Muscle layer of duodenum (tissue), 2 donors: ENCODE data around the gene CHMP3.
"Not testable (repeated sequence)": the region's sequence is repeated elsewhere in the genome, so short reads cannot be mapped to it uniquely, and the experiment has no call there.

ENCODE experiments used
- H3K27ac ChIP-seq: one replicate; pipeline ENCODE4 v1.7.0; 2013; ENCODE audit warnings: mild to moderate bottlenecking, low read length
- H3K27me3 ChIP-seq: one replicate; pipeline ENCODE4 v1.7.0; 2013; ENCODE audit warnings: low read depth, mild to moderate bottlenecking, control low read depth, low read length
- H3K36me3 ChIP-seq, 2 donors: one replicate each; pipeline ENCODE4 v1.7.0; 2013; ENCODE audit warnings: low read length in 2 of 2, control low read depth in 1 of 2, mild to moderate bottlenecking in 1 of 2; ENCODE audit not compliant: insufficient read depth in 2 of 2, control insufficient read depth in 1 of 2
- H3K4me1 ChIP-seq, 2 donors: one replicate each; pipeline ENCODE4 v1.7.0; 2013; ENCODE audit warnings: low read length in 2 of 2, mild to moderate bottlenecking in 2 of 2, control low read depth in 1 of 2, moderate library complexity in 1 of 2; ENCODE audit not compliant: insufficient read depth in 2 of 2, control insufficient read depth in 1 of 2
- H3K4me3 ChIP-seq, 2 donors: one replicate each; pipeline ENCODE4 v1.7.0; 2013; ENCODE audit warnings: low read length in 2 of 2, low read depth in 1 of 2, mild to moderate bottlenecking in 1 of 2
- H3K9me3 ChIP-seq, 2 donors: one replicate each; pipeline ENCODE4 v1.7.0; 2013; ENCODE audit warnings: low read length in 2 of 2, control low read depth in 1 of 2, mild to moderate bottlenecking in 1 of 2; ENCODE audit not compliant: control insufficient read depth in 1 of 2
- donor health status: healthy.

The CHMP3 gene

GRCh38 chr2:86499326-86499725, 63.9 kb downstream of the CHMP3 start:
- H3K4me3 ChIP-seq = no peak overlapping the region
- peaks cover 0 to 2% of the 10 kb centered on the region in 2 donors for H3K9me3 ChIP-seq
- no peaks in the 10 kb centered on the region for H3K4me1 ChIP-seq
- no peak overlapping the region for H3K27ac ChIP-seq
- no peaks in the 10 kb centered on the region for H3K27me3 ChIP-seq
- peaks cover 20 to 54% of the 10 kb centered on the region in 2 donors for H3K36me3 ChIP-seq

- peaks cover 20 to 55% of the 10 kb centered on the region in 2 donors for H3K36me3 ChIP-seq
- no peak overlapping the region for H3K27ac ChIP-seq
- H3K9me3 ChIP-seq = peaks cover 0 to 2% of the 10 kb centered on the region in 2 donors
- no peaks in the 10 kb centered on the region for H3K4me1 ChIP-seq
- H3K27me3 ChIP-seq = no peaks in the 10 kb centered on the region
- H3K4me3 ChIP-seq = no peak overlapping the region
Measured at GRCh38 chr2:86498468-86499260, 64.6 kb downstream of the CHMP3 start.

DNA sequence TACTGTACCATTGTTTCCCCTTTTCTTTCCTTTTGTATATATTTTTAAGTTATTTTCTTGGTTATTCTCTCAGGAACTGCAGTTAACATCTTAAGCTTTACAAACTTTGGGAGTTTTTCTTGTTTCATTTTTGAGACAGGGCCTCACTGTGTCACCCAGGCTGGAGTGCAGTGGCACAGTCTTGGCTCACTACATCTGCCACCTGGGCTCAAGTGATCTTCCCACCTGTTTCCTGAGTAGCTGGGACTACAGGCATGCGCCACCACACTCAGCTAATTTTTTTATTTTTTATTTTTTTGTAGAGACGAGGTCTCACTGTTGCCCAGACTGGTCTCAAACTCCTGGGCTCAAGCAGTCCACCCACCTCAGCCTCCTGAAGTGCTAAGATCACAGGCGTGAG, 66.9 kb downstream of the CHMP3 start:
- peaks cover 0 to 10% of the 10 kb centered on the region in 2 donors for H3K4me1 ChIP-seq
- not testable (repeated sequence) for H3K4me3 ChIP-seq, H3K27me3 ChIP-seq, H3K9me3 ChIP-seq, H3K27ac ChIP-seq
- H3K36me3 ChIP-seq = peaks cover 35 to 67% of the 10 kb centered on the region in 2 donors

DNA sequence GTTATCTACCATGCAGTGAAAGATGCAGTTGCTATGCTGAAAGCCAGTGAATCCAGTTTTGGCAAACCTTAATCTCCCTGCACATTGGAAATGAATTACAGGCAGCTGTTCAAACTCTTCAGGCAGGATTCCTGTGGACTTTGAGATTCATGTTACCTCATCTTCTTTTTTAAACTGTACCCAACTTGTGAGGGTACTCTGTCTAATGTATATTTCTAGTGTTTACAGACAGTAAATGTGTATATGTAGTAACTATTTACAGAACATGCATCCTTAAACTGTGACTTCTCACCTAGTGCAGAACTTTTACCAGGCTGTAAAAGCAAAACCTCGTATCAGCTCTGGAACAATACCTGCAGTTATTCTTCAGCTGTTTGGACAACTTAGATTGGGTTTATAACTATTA, 71.2 kb downstream of the CHMP3 start:
- Histone ChIP-seq H3K4me3 (no peak overlapping the region), H3K27ac (peak overlapping the region; percentile 4), H3K9me3 (no peaks in the 10 kb centered on the region), H3K27me3 (no peaks in the 10 kb centered on the region), H3K4me1 (peaks cover 0 to 18% of the 10 kb centered on the region in 2 donors), H3K36me3 (peaks cover 49 to 67% of the 10 kb centered on the region in 2 donors)

- peaks cover 0 to 18% of the 10 kb centered on the region in 2 donors for H3K4me1 ChIP-seq
- no peaks in the 10 kb centered on the region for H3K27me3 ChIP-seq
- no peak overlapping the region for H3K27ac ChIP-seq
- no peak overlapping the region for H3K4me3 ChIP-seq
- H3K36me3 ChIP-seq = peaks cover 59 to 76% of the 10 kb centered on the region in 2 donors
- no peaks in the 10 kb centered on the region for H3K9me3 ChIP-seq
Measured at GRCh38 chr2:86491088-86491487, 72.2 kb downstream of the CHMP3 start.

DNA sequence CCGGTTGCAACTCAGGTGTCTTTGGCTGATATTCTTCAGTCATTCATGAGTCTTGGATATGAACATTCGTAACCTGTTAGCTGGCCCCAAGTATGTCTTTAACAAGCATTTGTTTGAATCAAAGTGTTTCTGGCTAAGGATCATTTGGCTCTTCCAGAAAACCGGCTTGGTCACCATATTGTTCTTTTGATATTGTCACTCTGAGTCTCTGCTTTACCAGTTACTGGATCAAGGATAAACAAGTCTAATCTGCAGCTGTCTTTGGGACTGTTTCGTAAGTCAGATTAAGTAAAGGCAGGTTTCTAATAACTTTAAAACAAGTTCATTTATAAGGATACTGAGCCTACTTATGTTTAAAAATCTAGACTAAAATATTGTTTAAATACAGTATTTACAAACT, 73.0 kb downstream of the CHMP3 start:
- Histone ChIP-seq H3K36me3 (peaks cover 67 to 78% of the 10 kb centered on the region in 2 donors), H3K27me3 (no peaks in the 10 kb centered on the region), H3K9me3 (no peaks in the 10 kb centered on the region), H3K4me1 (peaks cover 0 to 18% of the 10 kb centered on the region in 2 donors), H3K27ac (no peak overlapping the region), H3K4me3 (no peak overlapping the region)

DNA sequence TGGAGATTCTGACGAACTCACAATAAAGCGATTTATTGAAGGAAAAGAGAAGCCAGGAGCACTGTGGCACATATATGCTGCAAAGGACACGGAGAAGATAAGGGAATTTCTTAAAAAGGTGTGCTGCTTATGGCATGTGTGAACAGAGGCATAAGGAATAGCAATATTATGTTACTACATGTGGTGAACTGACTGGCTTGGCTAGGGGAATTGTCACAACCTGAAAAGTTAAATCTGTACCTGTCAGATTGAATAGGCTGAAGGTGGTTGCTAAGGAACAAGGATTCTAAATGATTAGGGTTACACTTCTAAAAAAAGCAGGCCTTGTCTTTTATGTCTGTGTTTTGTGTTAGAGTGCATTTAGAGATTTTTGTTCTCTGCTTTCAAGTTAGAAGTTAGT, 73.7 kb downstream of the CHMP3 start:
- Histone ChIP-seq H3K4me3 (no peak overlapping the region), H3K27ac (no peak overlapping the region), H3K4me1 (peaks cover 0 to 18% of the 10 kb centered on the region in 2 donors), H3K36me3 (peaks cover 73 to 81% of the 10 kb centered on the region in 2 donors), H3K9me3 (no peaks in the 10 kb centered on the region), H3K27me3 (no peaks in the 10 kb centered on the region)

DNA sequence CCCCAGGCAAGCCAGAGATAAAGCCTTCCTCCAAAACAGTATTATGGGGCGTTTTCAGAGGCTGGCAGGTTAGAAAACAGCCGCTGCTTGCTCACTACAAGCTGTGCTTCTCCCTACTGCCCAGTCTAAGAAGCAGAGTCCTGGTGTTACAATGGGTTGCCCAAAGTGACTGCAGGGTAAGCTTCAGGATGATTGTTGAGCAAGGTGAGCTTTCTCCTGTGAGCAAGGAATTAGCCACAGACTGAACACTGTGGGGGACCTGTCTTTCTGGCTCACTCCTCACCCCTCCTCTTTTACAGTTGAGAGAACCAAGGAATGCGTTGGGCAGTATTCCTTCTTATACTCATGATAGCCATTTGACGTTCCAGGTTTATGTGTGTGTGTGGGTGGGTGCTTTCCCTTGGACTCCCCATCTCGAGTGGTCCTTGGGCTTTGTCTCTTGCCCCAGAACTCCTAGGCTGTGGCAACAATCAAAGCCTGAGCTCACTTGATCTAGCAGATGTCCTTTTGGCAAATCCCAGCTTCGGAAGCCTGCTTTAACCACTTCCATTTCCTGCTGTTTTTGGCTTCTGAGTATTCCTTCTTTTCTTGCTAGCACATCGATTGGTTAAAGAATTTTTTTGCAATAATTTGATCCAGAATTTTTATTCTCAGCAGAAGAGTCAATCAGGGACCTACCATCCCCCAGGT, 74.5 kb downstream of the CHMP3 start:
- Histone ChIP-seq H3K9me3 (no peaks in the 10 kb centered on the region), H3K36me3 (peaks cover 81 to 88% of the 10 kb centered on the region in 2 donors), H3K4me1 (peaks cover 0 to 18% of the 10 kb centered on the region in 2 donors), H3K27me3 (no peaks in the 10 kb centered on the region), H3K27ac (no peak overlapping the region), H3K4me3 (no peak overlapping the region)

DNA sequence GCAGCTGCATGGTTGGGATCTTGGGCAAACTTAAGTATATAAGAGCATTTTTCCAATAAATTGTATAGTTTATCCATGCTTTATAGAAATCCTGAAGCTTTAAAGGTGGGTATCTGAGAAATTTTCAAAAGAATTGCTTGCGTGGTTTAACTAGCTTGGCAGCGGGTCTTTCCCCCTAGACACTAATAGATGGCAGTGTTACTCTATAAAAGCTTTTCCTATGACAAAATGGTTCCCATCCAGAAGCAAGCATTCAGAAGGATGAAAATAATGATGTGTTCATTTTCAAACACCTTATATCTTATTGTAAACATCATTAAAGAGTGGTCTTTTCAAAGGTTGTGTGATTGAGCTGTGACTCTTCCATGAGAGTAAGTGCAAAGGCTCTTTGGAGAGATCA, 76.2 kb downstream of the CHMP3 start:
- Histone ChIP-seq H3K9me3 (no peaks in the 10 kb centered on the region), H3K4me3 (no peak overlapping the region), H3K4me1 (peaks cover 0 to 30% of the 10 kb centered on the region in 2 donors), H3K36me3 (peaks cover 89 to 91% of the 10 kb centered on the region in 2 donors), H3K27ac (no peak overlapping the region), H3K27me3 (no peaks in the 10 kb centered on the region)

DNA sequence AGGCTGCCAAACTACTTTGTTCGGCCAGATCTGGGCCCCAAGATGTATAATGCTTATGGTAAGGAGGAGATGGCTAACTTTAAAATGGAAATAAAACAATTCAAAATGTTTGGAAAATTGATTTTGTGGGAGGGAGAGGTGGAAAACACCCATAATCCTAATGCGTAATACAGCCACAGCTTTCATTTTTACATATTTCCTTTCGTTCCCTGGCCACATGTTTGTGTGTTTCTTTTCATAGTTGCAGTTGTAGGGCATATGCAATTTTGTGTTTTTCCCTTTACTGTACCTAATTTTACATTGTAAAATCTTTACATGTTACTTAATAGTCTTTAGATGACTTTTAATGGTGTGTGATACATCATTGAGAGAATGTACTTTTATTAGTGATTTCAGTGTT, 77.4 kb downstream of the CHMP3 start:
- H3K9me3 ChIP-seq = no peaks in the 10 kb centered on the region
- no peak overlapping the region for H3K4me3 ChIP-seq
- H3K27me3 ChIP-seq = no peaks in the 10 kb centered on the region
- no peak overlapping the region for H3K27ac ChIP-seq
- H3K4me1 ChIP-seq = peaks cover 0 to 30% of the 10 kb centered on the region in 2 donors
- peaks cover 82 to 89% of the 10 kb centered on the region in 2 donors for H3K36me3 ChIP-seq

- Histone ChIP-seq H3K27me3 (no peaks in the 10 kb centered on the region), H3K9me3 (no peaks in the 10 kb centered on the region), H3K36me3 (peaks cover 79 to 93% of the 10 kb centered on the region in 2 donors), H3K27ac (no peak overlapping the region), H3K4me1 (peaks cover 0 to 31% of the 10 kb centered on the region in 2 donors), H3K4me3 (no peak overlapping the region)
Measured at GRCh38 chr2:86485103-86485502, 78.1 kb downstream of the CHMP3 start.
